Stimulated activated naive CD8-positive, alpha-beta T cell treated with anti-CD3 and anti-CD28 coated beads, Interleukin-15, Interleukin-2, amounts not matched to agents 100 U/mL and 50 U/mL, for 24 hours (primary cell): ENCODE measurements around the gene AP3B2.

Source experiments
- ATAC-seq: fragments of 150-1000 bp; cut with Tn5 transposase; one replicate; pipeline ENCODE4 v1.10.0; 2021
- DNase-seq: peaks from one replicate; pipeline ENCODE4 v3.0.0; 2021

AP3B2 gene

DNA sequence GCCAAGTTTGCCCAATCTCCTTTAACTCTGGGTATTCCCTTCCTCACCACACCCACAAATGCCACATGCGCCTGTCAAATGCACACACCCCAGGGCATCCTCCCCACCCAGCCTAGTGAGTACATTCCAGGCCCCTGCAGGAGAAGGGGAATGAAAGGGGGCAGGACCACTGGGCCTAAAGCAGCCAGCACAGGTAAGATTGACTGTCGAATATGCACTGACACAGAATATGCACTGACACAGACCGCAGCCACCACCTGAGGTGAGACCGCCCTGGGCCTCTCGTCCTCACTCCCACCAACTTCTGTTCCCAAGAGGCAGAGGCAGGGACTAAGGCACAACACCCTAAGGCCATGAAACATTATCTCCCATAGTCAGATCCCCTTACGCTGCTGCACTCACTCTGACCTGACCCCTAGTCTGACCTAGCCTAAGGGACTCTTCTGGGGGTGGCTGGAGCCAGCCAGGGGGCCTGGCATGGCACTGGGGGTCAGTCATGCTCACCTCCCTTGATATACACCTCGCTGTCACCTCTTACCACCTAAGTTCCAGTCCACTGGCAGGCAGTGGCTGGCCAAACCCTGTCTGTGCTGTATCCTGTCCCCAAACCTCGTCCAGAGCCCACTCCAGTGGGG, 10.8 kb downstream of the AP3B2 start:
- DNase-seq: no peak
- no peak for ATAC-seq

DNA sequence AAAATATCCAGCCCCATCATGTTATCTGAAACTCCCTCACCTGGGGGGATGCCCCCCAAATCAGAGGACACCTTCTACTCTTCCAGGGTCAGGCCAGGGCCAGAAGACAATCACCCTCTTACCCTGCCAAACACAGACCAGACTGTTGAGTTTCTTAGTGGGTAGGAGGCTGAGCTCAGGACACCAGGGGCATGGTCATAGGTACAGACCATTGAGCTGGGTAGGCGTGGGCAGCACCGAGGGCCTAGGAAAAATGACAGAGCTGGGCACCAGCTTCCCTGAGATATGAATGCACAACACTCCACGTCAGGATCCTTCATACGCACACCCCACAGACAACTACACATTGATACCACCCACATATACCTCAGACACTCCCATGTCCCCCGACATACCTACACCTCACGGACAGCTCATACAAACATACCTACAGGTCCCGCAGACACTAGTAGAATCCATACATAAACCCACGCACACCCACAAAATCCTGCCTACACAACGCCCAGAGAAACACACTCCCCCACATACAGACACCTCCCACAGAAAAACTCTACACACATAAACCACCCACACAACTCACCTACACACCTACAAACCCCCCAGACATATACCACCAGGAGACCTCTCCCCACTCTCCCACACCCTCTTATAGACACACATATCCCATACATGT, 11.8 kb downstream of the AP3B2 start:
- no peak for DNase-seq
- no peak for ATAC-seq

DNA sequence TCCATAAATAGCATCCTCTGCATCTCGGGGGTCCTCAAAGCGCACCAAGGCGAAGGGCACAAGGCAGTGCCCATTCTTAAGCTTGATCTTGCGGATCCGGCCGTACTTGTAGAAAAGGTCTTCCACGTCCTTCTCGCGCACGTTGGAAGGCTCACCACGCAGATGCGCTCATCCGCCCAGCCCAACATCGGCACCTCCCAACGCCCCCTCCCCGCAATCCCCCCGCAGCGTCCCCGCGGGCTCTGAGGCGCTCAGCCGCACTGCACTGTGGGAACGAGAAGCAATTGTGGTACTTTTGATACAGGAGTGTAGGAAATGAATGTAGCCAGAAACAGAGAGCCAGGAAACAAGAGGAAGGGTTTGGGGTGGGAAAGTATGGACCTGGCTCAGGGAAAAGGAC, 17.5 kb downstream of the AP3B2 start:
- no peak for ATAC-seq
- DNase-seq: no peak

DNA sequence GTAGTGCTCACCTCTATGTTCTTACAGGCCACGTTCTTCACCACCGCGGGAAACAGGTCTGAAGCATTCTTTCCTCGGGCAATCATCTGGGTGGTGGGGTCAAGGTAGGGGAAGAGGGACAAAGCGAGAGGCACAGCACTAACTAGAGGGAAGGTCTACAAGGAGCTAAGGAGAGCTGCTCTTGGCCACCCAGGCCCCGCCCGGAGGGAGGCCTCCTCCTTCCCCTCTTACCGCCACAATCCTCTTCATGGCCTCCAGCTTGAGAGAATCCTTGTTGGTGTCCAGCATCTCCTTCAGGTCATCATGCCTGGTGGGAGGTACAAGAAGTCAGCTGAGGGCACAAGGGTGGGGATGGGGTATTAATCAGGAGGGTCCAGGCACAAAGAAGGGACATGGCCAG, 20.5 kb downstream of the AP3B2 start:
- DNase-seq: no peak

DNA sequence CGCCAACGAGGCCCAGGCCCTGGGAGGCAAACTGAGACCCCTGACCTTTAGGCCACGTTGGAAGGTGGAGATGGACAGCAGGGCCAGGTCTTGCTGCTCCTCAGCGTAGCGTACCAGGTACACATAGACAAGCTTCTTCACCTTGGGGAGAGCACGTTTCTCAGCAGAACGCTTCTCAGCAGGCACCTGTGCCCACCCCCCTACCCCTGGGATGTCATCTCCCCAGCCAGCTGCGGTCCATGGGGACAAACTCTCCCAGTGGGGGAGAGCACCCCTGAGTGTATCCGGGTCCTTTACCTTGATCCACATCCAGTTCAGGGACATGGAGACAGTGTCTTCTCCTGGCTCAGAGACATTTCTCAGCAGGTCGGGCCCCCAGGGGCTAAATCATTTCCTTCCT, 21.0 kb downstream of the AP3B2 start:
- ATAC-seq (no peak), DNase-seq (no peak)

More for the DNA sequence above, 20.5 kb downstream of the AP3B2 start:
- ATAC-seq: no peak

DNA sequence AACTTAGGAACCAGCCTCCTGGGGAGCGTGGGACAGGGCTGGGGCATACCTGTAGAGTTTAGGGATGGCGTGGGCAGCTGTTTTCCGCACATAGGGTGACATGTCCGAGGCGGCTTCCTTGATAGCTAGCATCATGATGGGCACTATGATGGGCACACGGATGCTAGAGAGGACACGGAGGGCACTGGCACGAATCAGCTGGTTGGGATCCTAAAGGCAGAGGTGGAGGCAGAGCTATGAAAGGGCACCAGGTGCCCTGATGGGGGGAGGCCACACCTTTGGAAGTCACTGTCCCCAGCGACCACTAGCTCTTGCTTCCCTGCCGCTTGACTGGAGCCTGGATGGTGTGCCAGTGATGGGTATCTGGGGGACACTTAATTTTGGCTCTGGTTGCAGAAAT, 28.3 kb downstream of the AP3B2 start:
- ATAC-seq: no peak
- no peak for DNase-seq

DNA sequence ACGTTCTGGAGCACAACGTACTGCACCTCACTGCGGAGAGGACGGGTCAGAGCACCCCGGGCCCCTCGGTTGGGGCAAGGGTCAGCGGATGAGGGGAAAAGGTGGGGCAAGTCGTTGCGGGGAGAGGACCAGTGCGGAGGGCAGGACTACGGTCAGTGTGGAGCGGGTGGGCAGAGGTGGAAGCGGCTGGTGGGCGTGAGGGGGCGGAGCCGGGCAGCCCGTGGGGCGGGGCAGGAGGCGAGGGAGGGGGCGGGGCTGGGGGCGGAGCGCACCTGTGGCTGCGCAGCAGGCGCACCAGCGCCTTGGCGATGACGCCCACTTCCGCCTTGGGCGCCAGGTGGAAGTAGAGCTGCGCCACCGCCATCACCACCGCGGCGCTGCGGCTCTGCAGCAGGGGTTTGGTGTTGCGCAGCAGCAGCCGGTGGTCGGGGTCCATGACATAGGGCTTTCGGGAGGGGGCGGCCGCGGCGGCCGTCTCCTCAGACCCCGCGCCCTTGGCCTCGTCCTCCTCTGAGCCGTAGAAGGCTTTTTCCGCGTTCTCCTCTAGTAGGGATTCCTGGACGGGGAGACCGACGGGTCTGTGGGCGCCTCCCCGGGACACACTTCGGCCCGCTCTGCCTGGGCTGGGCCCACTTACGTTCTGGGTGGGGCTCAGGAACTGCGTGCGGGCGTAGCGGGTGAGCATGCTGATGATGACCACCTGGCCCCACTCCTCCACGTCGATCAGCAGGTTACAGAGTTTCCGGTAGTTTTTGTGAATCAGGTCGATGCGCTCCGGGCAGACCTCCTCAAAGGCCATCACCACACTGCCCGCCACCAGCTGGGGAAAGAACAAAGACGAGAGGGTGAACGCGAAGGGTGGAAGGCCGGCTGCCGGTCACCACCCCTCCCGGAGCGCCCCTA, 29.2 kb downstream of the AP3B2 start:
- peak; percentile 81 for DNase-seq
- peak; percentile 88 for ATAC-seq

DNA sequence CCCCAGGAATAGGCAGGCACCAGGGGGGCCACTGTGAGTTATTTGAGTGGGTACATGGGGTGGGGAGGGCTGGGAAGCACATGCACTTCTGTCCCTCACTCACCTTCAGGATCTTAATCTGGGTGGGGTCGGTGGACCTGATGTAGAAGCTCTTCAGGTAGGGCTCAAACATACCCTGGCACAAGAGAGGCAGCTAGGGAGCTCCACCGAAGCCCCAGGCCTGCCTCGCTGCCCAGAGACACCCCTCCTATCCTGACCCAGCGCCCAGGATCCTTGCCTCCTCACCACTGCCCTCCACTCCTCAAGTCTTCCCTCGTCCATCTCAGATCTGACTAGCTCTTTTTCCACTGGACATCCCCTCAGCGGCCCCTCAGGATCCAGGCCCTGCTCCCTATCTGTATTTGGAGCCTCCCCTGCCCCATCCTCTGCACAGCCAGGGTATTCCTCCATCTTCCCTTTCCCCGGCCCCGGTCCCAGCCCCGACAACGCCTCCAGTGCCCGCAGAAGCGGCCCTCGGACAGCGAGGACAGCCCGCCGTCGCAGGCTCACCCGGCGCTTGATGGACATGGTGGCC, 30.0 kb downstream of the AP3B2 start:
- no peak for ATAC-seq

DNA sequence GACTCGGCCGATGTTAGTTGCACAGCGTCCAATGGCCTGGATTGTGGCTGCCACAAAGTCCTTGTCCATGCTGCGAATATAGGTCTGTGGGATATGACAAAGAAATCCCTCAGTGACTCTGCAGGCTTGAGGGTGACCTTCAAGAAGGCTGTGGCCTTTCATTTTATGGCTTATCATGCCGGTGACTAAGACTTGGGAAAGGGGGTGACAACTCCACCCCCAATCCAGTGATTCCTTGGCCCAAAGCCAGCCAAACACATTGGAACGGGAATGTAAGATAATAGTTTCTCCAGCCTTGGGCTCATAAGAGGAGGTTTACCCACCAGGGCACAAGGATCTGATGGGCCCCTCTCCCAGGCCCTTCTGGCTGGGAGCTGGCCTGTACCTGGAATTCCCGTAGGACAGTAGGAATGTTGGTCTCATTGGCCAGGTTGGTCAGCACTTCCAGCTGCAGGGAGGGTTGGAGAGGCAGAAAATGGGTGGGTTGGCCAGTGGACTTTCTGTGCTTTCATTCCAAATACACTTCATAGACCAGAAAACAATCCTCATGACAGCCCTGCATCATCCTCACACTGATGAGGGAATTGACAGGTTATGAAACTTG, 31.9 kb downstream of the AP3B2 start:
- ATAC-seq: no peak

More for the DNA sequence above, 30.0 kb downstream of the AP3B2 start:
- no peak for DNase-seq

DNA sequence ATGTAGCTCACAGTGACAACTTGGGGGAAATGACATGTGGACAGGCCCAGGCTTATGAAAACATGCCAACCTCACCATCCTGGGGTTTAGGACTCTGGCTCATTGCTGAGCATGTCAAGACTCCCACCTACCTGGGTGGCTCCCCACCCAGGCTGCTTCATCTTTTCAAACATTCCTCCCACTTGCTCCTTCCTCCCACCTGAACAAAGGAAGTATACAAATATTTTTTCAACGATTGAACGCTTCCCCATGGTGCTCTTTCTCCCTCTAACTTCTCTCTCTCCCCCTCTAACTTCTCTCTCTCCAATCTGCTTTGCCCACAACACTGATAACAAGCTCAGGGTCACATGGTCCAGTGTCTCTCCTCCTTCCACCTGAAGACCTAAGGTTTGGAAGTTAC, 34.8 kb downstream of the AP3B2 start:
- no peak for DNase-seq
- ATAC-seq: no peak

More for the DNA sequence above, 31.9 kb downstream of the AP3B2 start:
- no peak for DNase-seq

DNA sequence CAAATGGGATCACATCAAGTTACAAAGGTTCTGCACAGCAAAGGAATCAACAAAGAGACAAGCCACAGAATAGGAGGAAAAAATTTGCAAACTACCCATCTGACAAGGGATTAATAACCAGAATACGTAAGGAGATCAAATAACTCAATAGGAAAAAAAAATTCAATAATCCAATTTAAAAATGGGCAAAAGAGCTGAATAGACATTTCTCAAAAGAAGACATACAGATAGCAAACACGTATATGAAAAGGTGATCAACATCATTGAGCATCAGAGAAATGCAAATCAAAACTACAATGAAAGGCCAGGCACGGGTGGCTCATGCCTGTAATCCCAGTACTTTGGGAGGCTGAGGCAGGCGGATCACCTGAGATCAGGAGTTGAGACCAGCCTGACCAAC, 39.0 kb downstream of the AP3B2 start:
- ATAC-seq: no peak
- no peak for DNase-seq

DNA sequence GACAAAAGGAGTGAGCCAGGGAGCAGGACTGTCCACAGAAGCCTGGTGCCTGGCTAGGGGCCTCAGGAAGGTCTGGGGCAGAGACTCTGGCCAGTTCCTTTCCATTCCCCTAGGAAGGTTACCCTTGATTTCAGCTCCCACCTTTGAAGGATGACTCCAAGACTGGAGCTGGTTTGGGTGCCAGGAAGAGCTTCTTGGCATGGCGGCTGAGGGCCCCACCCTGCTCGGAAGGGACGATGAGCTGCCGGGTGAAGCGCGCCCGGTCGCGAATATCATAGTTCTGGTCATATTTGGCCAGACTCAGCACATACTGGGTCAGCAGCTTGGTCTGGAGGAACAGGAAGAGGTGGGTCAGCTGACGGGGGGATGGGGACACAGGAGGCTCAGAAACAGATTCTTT, 43.1 kb downstream of the AP3B2 start:
- no peak for ATAC-seq
- no peak for DNase-seq

DNA sequence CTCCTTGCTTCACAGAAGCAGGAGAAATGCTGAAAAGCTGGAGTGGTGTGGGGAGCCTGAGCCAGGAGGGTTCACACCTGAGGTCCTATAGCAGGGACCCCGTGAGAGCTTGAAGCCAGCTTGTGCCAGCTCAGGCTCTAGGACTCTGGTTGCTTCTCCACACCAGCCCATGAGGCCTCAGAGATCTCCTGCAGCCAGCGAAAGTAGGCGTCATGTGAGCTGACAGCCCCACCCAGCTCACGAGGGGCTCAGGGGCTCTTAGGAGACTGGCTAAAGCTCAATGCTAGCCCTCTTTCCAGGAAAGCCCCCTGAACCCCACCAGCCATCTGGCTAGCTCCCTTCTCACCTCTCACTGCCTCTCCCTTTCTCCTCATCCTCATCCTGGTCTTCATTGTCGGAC, 45.7 kb downstream of the AP3B2 start:
- ATAC-seq (no peak), DNase-seq (no peak)

DNA sequence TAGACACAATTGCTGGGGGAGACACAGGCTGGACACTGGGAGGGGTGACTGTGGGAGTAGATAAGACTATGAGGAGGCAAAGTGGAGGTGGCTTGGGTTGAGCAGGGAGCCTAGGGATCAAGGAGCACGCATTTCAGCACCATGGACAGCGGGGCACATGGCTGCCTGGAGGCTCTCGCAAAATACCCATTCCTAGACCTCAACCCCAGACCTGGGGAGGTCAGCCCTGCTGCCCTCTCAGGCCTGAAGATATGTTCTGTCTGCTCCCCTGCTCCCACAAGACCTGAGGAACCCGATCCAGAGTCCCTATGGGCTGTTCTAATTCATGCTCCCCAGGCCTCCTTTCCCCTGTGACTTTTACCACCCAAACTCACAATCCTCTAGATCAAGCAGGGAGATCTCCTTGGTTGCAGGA, 46.5 kb downstream of the AP3B2 start:
- no peak for ATAC-seq
- DNase-seq: peak; percentile 62

DNA sequence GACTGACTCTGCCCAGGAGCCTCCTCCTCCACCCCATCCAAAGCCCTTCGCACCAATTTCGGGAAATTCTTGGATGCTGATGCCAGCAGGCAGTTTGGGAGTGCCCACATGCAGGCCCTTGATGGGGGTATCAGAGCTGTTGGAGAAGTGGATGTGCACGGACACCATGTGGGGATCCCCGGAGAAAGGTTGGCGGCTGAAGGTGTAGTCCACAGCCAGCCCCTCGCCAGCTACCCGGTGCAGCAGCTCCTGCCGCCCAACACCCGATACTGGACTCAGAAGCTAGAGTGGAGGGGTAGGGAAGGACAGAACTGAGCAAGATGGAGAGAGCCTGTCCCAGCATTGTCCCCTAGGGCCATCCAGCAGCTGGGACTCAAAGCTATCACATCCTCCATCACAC, 47.0 kb downstream of the AP3B2 start:
- no peak for DNase-seq
- ATAC-seq: no peak

DNA sequence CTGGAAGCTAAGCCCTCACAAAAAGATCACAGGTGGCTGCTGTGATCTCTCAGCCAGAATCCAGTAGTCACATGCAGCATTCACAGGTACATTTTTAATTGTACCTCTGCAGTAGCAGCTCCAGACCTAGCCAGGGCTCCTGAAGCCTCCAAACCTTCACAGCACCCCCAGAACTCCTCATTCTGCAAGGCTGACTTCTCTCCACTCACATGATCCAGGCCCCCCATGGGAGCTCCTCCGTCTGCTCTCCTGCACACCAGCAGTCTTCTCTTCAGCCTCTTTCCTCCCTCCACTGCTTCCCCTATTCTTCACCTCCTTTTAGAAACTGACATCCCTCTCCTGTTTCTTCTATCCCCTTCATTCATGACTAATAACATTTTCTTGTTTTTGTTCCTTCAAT, 49.3 kb downstream of the AP3B2 start:
- ATAC-seq (no peak), DNase-seq (no peak)

DNA sequence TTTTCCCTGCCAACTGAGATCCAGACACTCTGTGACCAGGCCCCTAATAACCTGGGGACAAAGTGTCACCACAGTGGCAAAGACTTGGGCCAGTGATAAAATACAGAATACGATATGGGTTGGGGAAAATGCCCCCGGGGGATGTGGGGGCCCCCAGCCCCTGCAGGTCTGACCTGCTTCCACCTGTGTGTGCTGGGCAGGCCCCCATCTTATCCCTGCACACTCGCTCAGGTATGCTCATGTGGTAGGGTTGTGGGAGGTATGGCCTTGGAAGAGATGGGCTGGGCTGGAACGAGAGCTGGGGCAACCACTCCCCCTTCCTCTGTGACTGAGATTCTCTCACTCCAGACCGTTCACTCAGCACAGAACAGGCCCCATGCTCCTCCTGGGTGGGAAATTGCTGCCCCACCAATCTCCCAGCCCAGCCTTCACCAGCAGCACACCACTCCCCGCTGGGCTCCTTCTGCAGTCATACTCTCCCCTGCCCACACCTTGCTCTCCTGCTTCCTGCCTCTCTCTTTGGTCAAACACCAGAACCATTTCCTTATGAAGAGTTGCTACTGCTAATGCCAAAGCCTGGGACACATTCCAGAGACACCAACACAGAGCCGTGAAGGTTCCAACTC, 52.9 kb downstream of the AP3B2 start:
- DNase-seq: no peak
- no peak for ATAC-seq

DNA sequence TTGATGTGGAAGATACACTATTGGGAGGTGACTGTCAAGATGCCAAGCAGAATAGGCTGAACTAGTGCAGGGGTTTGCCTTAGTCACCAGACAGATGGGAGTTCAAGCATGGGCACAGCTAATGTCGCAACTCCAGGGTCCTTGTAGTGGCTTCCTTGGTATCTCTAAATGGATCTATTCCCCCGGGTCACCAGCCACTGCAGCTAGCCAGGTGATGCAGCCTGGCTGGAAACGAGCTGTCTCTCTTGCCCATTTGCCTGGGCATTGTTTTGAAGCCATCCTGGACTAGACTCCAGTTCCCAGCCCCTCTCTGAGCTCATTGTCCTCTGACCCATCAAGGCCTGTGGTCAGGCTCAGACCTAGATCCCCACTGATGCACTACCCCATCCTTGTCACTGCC, 54.1 kb downstream of the AP3B2 start:
- DNase-seq: no peak
- ATAC-seq: no peak

DNA sequence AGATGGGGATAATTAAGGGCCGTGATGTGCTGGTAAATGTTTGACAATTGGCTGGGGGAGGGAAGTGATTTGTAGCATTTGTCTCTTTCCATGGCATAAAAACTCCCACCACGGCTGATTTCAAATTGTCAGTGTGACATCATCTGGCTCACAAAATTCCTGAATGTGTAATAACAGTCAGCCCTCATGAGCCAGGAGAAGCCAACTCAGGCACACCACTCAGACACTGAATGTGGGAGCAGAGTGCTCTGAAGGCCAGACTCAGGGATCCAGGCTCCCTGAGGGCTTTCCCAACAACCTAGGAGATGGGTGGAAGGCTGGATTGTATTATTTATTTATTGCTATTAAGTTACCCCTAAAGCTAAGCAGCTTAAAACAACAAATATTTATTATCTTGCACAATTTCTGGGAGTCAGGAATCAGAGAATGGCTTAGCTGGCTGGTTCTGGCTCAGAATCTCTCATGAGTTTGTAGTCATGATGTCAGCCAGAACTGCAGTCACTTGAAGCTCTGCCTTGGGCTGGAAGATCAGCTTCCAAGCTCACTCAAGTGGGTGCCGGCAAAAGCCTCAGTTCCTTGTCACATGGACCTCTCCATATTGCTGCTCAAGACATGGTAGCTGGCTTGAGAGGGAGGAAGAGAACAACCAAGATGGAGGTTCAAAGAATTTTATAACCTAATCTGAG, 56.0 kb downstream of the AP3B2 start:
- DNase-seq: no peak

DNA sequence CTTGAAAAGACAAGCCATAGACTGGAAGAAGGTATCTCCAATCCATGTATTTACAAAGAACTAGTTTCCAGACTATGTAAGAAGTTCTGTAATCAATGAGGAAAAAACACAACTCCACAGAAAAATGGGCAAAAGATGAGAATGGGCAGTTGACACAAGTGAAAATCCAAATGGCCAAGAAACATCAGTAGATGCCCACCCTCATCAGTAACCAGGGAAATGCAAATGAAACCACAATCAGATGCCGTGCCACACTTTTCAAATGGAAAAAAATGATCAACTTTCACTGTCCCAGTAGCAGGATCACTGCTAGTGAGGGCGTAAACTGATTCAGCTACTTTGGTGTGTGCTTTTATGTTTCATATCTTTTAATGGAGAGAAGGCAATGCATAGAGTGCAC, 58.0 kb downstream of the AP3B2 start:
- DNase-seq (no peak), ATAC-seq (no peak)

More for the DNA sequence above, 56.0 kb downstream of the AP3B2 start:
- ATAC-seq: no peak

DNA sequence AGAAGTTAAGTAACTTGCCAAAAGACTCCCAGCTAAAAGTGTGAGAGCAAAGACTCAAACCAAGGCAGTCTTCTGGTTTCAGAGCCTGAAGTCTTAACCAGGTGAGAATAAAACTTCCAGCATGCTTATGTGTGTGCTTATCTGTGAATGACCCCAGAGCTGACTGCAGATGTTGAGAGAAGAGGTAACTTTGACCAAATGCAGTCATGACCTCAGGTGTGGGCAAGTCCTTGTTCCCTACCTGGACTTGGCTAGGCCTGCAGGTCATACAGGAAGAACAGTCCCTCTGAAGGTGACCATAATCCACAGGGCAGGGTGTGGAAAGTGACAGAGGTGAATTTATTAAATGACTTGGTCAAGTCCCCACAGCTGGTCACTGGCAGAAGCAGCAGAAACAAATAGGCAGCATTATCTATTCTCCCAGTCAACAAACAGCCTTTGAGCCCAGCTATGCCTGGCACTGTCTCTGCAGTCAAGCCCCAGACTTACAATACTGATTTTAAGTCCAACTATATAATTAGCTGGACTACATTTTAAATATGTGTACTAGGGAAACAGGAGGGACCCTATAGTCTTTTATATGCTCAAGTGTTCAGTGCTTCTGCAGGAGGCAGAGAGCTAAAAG, 59.5 kb downstream of the AP3B2 start:
- ATAC-seq (no peak), DNase-seq (no peak)
